GM08714 (cell line): ENCODE data around the gene KCNQ1.

Experiments used
- H3K4me3 ChIP-seq: fragments of 200-500 bp; sonication (Bioruptor generic); 2 replicates; pipeline ENCODE4 v1.5.1; 2014; ENCODE audit warnings: mild to moderate bottlenecking, low read length, inconsistent platforms
- ZNF274 ChIP-seq: IDR thresholded peaks from 2 replicates; pipeline ENCODE4 v1.6.1; 2012; ENCODE audit warnings: mild to moderate bottlenecking, low read depth, low read length

The KCNQ1 gene

DNA sequence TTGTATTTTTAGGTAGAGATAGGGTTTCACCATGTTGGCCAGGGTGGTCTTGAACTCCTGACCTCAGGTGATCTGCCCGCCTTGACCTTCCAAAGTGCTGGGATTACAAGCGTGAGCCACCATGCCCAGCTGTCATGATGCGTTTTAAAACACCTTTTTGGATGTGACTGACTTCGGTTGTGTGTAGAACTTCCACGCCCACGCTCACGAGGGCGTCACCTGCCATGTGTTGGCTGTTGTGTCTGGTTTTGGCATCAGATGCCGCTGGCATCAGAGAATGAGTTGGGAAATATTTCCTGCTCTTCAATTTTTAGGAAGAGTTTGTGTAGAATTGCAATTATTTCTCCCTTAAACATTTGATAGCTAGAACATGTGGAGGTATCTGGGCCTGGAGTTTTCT, 109.1 kb downstream of the KCNQ1 start:
- no peak for TF ChIP-seq ZNF274
- H3K4me3 ChIP-seq = no peak overlapping the region

DNA sequence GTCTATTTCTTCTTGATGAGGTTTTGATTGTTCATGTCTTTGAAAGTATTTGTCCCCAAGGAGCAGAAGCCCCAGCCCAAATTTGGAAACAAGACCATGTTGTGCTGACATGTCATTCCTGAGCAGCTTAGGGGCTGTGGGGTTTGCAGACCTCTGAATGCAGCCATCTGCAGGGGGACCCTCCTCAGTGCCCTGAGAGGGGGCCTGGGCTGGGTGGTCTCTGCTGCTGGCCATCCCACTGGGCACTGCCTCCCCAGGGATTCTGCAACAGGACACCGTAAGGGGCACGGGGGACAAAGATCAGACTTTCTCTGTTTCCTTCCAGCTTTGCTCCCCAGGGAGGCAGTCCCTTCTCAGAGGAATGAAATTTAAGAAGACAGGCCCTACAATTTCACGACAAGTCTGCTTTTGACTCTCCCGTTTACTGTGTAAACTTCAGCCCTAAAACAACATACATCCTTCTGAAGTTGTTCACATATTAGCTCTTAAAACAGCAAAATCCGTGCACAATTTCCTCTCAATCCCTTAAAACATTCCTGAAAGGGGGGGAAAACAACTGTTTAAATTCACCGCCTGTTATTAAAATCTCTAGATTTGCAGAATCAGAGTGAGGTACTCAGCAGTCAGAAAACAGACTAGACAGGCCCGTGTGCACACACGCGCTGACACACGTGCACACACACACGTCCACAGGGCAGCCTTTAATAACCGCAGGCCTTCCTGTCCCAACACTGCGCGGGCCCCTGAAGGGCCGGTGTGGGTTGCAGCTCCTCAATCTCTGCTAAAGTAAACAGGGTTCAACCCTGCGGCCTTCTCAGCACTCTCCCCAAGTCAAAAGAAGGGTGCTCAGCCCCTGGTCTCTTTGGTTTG, 109.8 kb downstream of the KCNQ1 start:
- H3K4me3 ChIP-seq = no peak overlapping the region
- no peak for TF ChIP-seq ZNF274

DNA sequence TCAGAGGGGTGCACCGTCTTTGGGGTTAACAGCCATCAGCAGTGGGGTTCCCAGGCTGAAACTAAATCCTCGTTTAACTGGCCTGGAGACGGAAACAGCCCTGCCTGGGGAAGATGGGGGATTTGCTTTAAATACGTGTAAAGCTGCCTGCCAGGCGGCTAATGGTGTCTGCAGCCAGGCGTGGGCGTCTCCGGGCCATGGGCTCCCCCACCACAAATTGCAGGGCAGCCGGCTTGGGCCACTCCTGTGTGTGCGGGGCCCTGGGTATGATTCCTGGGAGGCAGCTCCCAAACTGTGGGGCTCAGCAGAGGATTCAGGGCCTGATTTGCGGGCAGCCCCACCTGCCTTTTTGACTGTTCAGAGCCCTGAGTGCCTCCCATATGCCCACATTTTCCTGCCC, 110.5 kb downstream of the KCNQ1 start:
- H3K4me3 ChIP-seq = no peak overlapping the region
- TF ChIP-seq ZNF274 = no peak

DNA sequence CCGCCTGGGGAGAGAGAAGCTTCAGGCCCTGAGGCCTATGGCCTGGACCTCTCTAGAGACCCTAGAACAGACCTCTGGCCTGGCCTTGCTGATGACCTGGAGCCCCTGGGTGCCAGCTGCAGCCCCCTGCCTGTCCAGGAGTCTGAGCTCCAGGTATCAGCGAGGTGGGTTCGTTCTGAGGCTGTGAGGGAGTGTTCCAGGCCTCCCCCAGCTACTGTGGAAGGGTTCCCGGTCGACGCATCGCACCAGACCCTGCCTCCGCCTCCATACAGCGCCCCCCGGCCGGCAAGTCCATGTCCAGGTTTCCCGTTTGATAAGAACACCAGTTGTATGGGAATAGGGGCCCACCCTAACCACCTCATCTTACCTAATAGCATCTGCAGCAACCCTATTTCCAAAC, 111.1 kb downstream of the KCNQ1 start:
- no peak for TF ChIP-seq ZNF274
- H3K4me3 ChIP-seq = no peak overlapping the region

DNA sequence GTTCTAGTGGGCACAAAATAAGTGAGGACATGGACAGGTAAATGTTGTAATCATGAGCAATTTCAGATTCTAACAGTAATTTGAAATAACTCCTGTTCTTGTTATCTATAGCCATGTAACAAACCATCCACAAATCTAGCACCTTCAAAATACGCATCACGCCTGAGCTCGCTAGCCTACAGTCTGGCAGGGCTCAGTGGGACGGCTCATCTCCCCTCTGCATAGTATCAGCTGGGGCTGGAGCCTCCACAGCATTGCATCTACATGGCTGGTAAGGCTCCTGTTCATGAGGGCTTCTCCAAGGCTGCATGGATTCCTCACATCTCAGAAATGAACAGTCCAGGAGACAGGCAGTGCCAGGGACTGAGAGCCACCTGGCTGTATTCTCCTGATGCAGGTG, 112.6 kb downstream of the KCNQ1 start:
- H3K4me3 ChIP-seq = no peak overlapping the region
- no peak for TF ChIP-seq ZNF274

DNA sequence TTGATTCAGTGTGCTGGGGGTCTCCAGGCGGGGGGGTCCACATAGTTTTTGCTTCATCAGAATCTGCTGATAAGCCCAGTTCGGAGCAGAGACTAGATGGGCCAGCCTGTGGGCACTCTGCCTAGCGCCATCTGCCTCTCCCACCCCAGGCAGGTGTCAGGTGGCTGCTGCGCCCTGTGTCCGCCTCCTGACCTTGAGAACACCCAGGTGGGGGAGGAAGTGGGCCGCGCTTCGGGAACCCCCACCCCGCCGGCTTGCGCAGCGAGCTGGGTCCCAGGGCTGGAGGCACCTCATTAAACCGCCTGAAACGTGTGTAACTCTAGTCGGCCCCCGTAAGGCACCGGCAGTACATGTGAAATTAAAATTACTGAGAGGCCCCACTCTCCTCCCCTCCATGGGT, 113.6 kb downstream of the KCNQ1 start:
- no peak overlapping the region for H3K4me3 ChIP-seq
- TF ChIP-seq ZNF274 = no peak

DNA sequence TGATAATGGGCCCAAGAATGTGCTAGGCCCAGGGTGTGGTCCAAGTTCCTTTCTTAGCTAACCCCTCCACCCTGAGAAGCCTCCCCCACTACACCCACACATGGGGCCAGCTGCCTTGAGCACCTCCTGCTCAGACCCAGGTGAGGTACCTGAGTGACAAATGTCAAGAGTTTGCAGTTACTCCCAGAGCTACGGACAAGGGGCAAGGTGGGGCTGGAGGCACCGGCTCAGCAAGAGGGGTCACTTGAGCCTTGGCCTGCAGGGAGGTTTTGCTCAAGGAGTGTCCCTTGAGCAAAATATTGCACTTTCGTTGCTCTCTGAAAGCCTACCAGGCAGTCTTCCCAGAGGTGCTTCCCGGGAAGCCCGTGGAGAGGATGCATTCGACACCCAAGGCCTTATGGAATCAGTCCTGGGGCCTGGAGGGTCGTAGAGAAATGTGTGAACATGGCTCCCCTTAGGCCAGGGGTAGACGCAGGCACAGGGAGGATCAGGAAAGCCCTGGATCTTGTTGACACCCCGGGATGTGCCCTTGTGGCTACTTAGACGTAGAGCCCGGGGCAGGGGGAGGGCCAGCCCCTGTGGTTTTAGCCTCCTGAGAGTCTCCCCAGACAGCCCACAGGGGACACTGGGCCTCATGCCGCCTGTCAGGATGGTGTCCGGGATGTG, 114.2 kb downstream of the KCNQ1 start:
- TF ChIP-seq ZNF274 = no peak
- no peak overlapping the region for H3K4me3 ChIP-seq

DNA sequence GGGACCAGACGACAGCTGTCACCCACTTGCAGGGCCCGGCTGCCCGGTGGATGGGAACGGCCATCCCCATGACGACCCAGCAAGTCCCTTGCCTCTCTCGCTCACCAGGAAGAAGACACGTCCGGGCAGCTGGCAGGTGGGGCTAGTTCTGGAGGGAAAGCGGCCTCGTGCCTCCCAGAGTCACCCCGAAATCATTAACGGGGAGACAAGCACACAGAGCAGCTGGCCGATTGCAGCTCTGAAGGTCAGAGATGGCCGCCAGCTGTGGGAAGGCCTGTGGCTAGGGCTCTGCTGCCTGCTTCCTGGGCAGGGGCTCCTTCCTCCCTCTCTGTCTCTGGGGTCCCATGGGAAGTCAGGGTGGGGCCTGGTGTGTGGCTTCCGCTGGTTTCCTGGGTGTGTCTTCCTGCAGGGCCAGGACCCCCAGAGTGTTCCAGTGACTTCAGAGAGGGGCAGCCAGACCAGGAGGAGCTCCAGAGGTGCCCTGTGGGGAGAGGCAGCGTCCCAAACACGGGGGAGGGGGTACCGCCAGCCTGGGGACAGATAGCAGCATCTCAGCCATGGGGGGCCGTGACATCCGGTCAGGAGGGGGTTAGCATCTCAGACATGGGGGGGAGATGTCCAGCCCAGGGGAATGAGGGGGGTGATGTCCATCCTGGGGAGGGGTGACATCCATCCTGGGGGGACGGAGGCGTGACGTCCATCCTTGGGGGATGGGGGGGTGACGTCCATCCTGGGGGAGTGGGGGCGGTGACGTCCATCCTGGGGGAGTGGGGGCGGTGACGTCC, 114.9 kb downstream of the KCNQ1 start:
- H3K4me3 ChIP-seq = no peak overlapping the region
- no peak for TF ChIP-seq ZNF274

DNA sequence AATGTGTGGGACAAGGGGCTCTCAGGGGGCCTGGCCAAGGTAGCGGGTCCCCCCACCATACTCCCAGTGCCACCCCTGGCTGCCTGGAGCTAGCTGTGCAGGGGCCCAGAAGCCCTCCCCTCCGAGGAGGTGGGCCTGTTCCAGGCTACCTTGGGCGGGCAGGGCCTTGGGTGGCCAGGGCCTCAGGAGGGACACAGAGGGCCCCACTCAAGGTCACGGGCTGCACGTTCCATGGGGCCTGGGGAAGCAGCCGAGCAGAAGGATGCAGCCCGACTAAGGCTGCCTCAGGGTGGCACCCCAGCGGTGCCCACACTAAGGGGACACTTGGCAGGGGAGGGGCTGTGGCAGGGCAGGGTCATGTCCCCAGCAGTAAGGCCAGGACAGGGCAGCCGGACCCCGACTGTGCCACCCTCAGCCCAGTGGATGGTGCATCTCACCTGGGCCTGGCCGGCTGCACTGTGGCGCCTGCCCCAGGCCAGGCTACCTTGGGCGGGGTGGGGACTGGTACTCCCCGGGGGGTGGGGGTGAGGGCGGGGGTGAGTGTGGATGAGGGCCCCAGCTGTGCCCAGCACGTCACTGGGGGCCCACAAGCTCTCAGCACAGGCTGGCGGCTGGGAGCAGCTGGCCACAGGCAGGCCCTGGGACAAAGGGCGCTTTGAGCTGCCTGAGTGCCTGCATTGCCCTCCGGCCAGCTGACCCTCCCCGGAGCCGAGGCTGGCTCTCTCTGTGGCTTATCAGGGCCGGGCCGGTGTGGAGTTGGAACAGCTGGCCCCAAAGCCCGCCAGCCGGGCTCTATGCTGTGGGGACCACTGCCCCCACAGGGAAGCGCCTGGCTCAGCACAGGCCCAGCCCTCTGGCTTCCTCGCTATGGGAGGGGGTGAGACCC, 117.1 kb downstream of the KCNQ1 start:
- H3K4me3 ChIP-seq = no peak overlapping the region
- TF ChIP-seq ZNF274 = no peak

DNA sequence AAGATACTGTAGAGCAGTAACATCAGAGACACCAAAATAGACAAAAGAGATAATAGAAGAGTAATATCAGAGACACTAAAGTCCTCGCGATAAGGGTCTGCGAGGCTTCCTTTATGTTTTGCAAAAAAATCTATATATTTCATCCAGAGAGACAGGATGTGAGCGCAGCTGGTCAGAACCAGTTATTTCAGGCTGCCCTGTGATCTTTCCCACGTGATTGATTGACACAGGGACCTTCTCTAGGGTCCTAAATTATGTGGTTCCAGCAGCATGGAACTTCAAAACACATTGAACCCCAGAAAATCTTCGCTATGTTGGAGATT, 118.0 kb downstream of the KCNQ1 start:
- TF ChIP-seq ZNF274 = no peak
- no peak overlapping the region for H3K4me3 ChIP-seq

DNA sequence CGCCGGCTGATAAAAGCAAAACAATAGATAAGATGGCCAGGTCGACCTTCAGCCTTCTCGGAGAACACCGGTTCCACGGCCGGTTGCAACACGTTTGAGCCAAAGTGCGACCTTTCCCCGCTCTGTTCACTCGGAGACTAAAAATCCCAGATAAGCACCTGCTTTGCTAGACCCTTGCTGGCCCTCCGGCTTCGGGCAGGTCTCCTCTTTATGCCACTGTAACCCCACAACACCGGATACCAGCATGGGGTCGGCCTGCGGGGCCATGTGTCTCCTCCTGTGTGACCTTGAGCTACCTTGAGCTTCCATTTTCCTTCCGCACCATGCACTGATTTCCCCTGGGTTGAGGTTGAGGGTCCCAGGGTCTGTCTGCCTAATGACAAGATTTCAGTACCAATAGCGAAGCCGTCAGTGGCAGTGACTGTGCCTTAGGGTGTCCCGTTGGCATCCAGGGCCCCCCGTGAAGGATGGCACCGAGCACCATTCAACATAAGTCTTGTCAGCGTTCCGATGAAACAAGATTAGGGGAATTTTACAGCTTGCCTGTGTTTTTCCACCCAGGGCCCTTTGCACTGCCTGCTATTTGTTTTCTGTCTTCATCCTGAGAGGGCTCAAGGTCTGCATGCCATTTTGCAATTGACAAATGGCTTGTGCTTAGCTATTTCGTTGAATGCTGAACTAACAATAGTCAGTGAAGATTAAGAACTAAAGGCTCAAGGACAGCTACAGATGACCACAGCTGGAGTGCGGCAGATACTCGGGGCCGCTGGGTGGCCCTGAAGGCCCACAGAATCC, 118.6 kb downstream of the KCNQ1 start:
- no peak for TF ChIP-seq ZNF274
- no peak overlapping the region for H3K4me3 ChIP-seq

DNA sequence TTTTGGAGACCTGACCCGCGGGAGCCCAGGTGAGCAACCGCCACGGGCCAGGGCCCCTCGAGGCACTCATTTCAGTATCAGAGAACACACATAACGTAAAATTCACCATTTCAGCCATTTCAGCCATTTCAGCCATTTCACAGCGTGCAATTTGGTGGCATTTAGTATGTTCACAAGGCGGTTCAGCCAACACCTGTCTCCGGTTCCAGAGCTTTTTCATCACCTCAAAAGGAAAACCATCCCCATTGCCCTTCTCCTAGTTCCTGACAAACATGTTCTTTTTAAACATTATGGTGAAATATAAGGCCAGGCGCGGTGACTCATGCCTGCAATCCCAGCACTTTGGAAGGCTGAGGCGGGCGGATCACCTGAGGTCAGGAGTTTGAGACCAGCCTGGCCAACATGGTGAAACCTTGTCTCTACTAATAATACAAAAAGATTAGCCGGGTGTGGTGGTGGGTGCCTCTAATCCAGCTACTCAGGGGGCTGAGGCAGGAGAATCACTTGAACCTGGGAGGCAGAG, 119.3 kb downstream of the KCNQ1 start:
- H3K4me3 ChIP-seq = no peak overlapping the region
- TF ChIP-seq ZNF274 = no peak
